ENCODE data around the gene PSRC1. TPM values are rescaled to one million over a fixed set of nuclear protein-coding genes. Genes with fewer than 3 reads are reported as not detected.

PSRC1 gene
- polyA plus RNA-seq, 1 of the 3 experiments (the other 2 are of a cell fraction) = 19.4 TPM

- WGBS (ENCODE audit: low lambda C conversion rate) = 77% methylated on average over 5 of the region's 8 CpGs
- Histone ChIP-seq H3K4me3 (ENCODE audit: low read depth in 2 of 2, low read length in 1 of 2) (no peak overlapping the region), H3F3A (replicated peaks; ENCODE audit: insufficient read depth) (no peaks in the 10 kb centered on the region), H3K9me2 (no peaks in the 10 kb centered on the region), H3K27me3 (ENCODE audit: insufficient read depth) (no peaks in the 10 kb centered on the region), H3K4me2 (no peak overlapping the region), H3K4me1 (ENCODE audit: control insufficient read depth in 1 of 2, insufficient read depth in 2 of 2, low read depth in 1 of 2, low read length in 1 of 2) (peaks cover 3 to 6% of the 10 kb centered on the region in 2 experiments; a peak in 3 of 4 replicates), H3K27ac (ENCODE audit: low read depth in 2 of 2, low read length in 1 of 2) (no peak overlapping the region), H3K36me3 (replicated peaks in 1 of 2; ENCODE audit: control insufficient read depth in 1 of 2, insufficient read depth in 2 of 2, low read length in 1 of 2) (peaks cover 0 to under 1% of the 10 kb centered on the region in 2 experiments), H2AFZ (ENCODE audit: low read depth) (no peak overlapping the region), H3K9me3 (no peaks in the 10 kb centered on the region), H3K9ac (no peak overlapping the region), H4K20me1 (ENCODE audit: insufficient read depth) (no peaks in the 10 kb centered on the region), H3K79me2 (ENCODE audit: insufficient read depth) (no peaks in the 10 kb centered on the region)
- ChIA-PET POLR2A (no interaction called here), CTCF (interaction anchor here (1.4 to 2.6 kb wide), 2 partner anchors 27 to 186 kb away, joined by 5 to 6 read pairs; no protein-coding TSS in a partner anchor)
- DNase-seq = no peak
- TF ChIP-seq PBX3 (IDR thresholded peaks at IDR 0.05) = no peak
- no peak for TF ChIP-seq NRF1 (IDR thresholded peaks at IDR 0.05; ENCODE audit: low read depth, low read length)
- no peak for TF ChIP-seq TCF12 (IDR thresholded peaks at IDR 0.05)
- no peak for TF ChIP-seq POLR2AphosphoS5 (IDR thresholded peaks at IDR 0.05; ENCODE audit: low read depth, low read length)
- TF ChIP-seq GATA2 (CRISPR knock-in tag; IDR thresholded peaks at IDR 0.05) = no peak
- TF ChIP-seq MXI1 (IDR thresholded peaks at IDR 0.05; ENCODE audit: low read depth, low read length) = no peak
- no peak for TF ChIP-seq CTCF (IDR thresholded peaks at IDR 0.05)
- TF ChIP-seq RFX5 (IDR thresholded peaks at IDR 0.05; ENCODE audit: low read length) = no peak
- no peak for TF ChIP-seq USF1 (IDR thresholded peaks at IDR 0.05; ENCODE audit: borderline replicate concordance, low read depth)
- no peak for TF ChIP-seq REST (IDR thresholded peaks at IDR 0.05; ENCODE audit: low read depth, low read length)
- TF ChIP-seq MEF2A (IDR thresholded peaks at IDR 0.05; ENCODE audit: borderline replicate concordance, low read depth) = no peak
Observed at GRCh38 chr1:109304226-109304920, 21.4 kb upstream of the PSRC1 start.

Data from SK-N-SH (cell line).